ENCODE measurements around the gene TCHHL1. TPM values are rescaled to one million over a fixed set of nuclear protein-coding genes. Genes with fewer than 3 reads are reported as not detected.

The TCHHL1 gene
- total and polyA plus RNA-seq, 2 of the 8 experiments (the other 6 are each of a cell fraction or from before 2014, with no cell fraction given) = not detected

GRCh38 chr1:152036267-152037216 is 52.3 kb downstream of the TCHHL1 start, which contains the start of gene S100A11 (continued):
- TF ChIP-seq JUN (IDR thresholded peaks at IDR 0.05; ENCODE audit: low read depth, low read length) = no peak
